Ovary (tissue), 9 donors: Measurements from ENCODE around the gene ZNF214. TPM values are rescaled to one million over a fixed set of nuclear protein-coding genes. Genes with fewer than 3 reads are reported as not detected.
"Not testable (repeated sequence)": the region's sequence is repeated elsewhere in the genome, so short reads cannot be mapped to it uniquely, and the experiment has no call there.

Experiments
- DNase-seq, 5 donors: peaks; one replicate each; pipeline ENCODE4 v3.0.0-alpha.2; 2019 to 2020
- H3K27ac ChIP-seq, 2 donors: fragments of 200-600 bp; one replicate each; pipeline versions ENCODE4 v1.5.1 to v1.8.0; 2019 to 2022
- H3K27me3 ChIP-seq: fragments of 200-600 bp; one replicate; pipeline ENCODE4 v1.8.0; 2022
- H3K36me3 ChIP-seq: fragments of 200-600 bp; sonication (generic); one replicate; pipeline ENCODE4 v1.5.1; 2019
- H3K4me1 ChIP-seq: one replicate; pipeline ENCODE4 v1.8.1; 2013; ENCODE audit warnings: mild to moderate bottlenecking, moderate library complexity; ENCODE audit not compliant: insufficient read depth
- H3K4me3 ChIP-seq: fragments of 200-600 bp; sonication (generic); one replicate; pipeline ENCODE4 v1.5.1; 2017
- H3K9me3 ChIP-seq, 2 donors: fragments of 200-600 bp in 1 of 2; sonication (generic) in 1 of 2; one replicate each; pipeline versions ENCODE4 v1.5.1 to v1.8.1; 2013 to 2019; ENCODE audit warnings: mild to moderate bottlenecking in 1 of 2, moderate library complexity in 1 of 2
- CTCF ChIP-seq, 3 donors: fragments of 450-650 bp in 2 of 3; fragments of 200-600 bp in 1 of 3; IDR thresholded peaks; one replicate each; pipeline versions ENCODE4 v1.5.1 to v1.8.0; 2016 to 2022; ENCODE audit warnings: antibody characterized with exemption in 3 of 3, mild to moderate bottlenecking in 1 of 3
- EP300 ChIP-seq: sonication (generic); formaldehyde crosslinking; IDR thresholded peaks from one replicate; pipeline ENCODE4 v1.6.1; 2017; ENCODE audit warnings: antibody characterized with exemption
- POLR2A ChIP-seq: fragments of 450-650 bp; IDR thresholded peaks from one replicate; pipeline ENCODE4 v1.6.1; 2017; ENCODE audit warnings: antibody characterized with exemption, mild to moderate bottlenecking, moderate library complexity
- WGBS, 3 donors: extraction: QIAGEN DNeasy Blood & Tissue Kit in 1 of 3; methylation state at CpG; one replicate each; pipeline versions ENCODE4 v1.1.5 to v1.1.7; 2013 to 2017; 5-methylcytosine and 5-hydroxymethylcytosine counted together
- intact Hi-C, 4 donors: fragments of 100-400 bp; cut with DNase I; formaldehyde crosslinking; loops; one replicate each; pipeline versions ENCODE4 v1.11.0 to v1.15.1; 2022 to 2023
- polyA plus RNA-seq, 2 donors: library from polyadenylated mRNA; stranded (reverse); fragments of 200-250 nt in 1 of 2; fragments of 350-450 nt in 1 of 2; fragmentation: Illumina TruSeq in 1 of 2; extraction: RNeasy Lipid Tissue Mini Kit (QIAGEN cat#74804) in 1 of 2; gene quantifications; one replicate each; pipeline ENCODE4 v1.2.3, GENCODE V29; 2013 to 2014
- total RNA-seq, 7 donors: library from RNA; depleted of rRNA in 2 of 7; stranded (reverse); fragments of >200 nt in 2 of 7; fragmentation: NEBNext Ultra II Directional in 3 of 7; extraction: Animal tissue kit (Norgen Biotek cat#: 25700) in 3 of 7; gene quantifications; one replicate each; pipeline versions ENCODE4 v1.1.0 to v1.2.4, GENCODE V29; 2016 to 2023
- donor health status: DM: no; HTN: no; CAD: no; lungs with moderate emphysema.
- donor health status: DM: no; HTN: no; CAD: no.
- donor health status: Bipolar disorder and iron deficiency.
- donor health status: DM: yes; HTN: yes; CAD: no.
- donor health status: DM: no; HTN: no; CAD: no.
- donor health status: DM: yes; HTN: yes; CAD: no.

The ZNF214 gene
- total and polyA plus RNA-seq, 9 donors: 3.2 to 6.8 (median 6.2) TPM

- Histone ChIP-seq H3K4me1 (no peaks in the 10 kb centered on the region), H3K27ac (no peak overlapping the region), H3K9me3 (no peaks in the 10 kb centered on the region), H3K36me3 (no peaks in the 10 kb centered on the region), H3K4me3 (no peak overlapping the region), H3K27me3 (no peaks in the 10 kb centered on the region)
- TF ChIP-seq CTCF (IDR thresholded peaks at IDR 0.05): no peak
- TF ChIP-seq POLR2A: no peak
- TF ChIP-seq EP300: no peak
- intact Hi-C loops: no loop called here
- no peak for DNase-seq
- 47 to 70% (median 58%) methylated on average over 1 of the region's 1 CpG for WGBS, 3 donors
Observed at GRCh38 chr11:6986487-6986886, 33.7 kb downstream of the ZNF214 start.

- 55 to 71% (median 58%) methylated on average over 2 of the region's 2 CpGs for WGBS, 3 donors
- Histone ChIP-seq H3K27me3 (no peaks in the 10 kb centered on the region), H3K27ac (no peak overlapping the region), H3K4me1 (no peaks in the 10 kb centered on the region), H3K9me3 (no peaks in the 10 kb centered on the region), H3K36me3 (no peaks in the 10 kb centered on the region), H3K4me3 (no peak overlapping the region)
- no peak for DNase-seq
- TF ChIP-seq CTCF (IDR thresholded peaks at IDR 0.05) (no peak), POLR2A (no peak)
- intact Hi-C loops: no loop called here
Observed at GRCh38 chr11:6979365-6979764, 40.8 kb downstream of the ZNF214 start.

- intact Hi-C loops, H3K36me3 ChIP-seq, DNase-seq, H3K27me3 ChIP-seq, H3K27ac ChIP-seq, H3K4me1 ChIP-seq, H3K9me3 ChIP-seq, H3K4me3 ChIP-seq: not testable (repeated sequence)
- WGBS, 3 donors: 37 to 49% (median 45%) methylated on average over 4 of the region's 4 CpGs
Observed at GRCh38 chr11:6969854-6970253, 50.3 kb downstream of the ZNF214 start.

DNA sequence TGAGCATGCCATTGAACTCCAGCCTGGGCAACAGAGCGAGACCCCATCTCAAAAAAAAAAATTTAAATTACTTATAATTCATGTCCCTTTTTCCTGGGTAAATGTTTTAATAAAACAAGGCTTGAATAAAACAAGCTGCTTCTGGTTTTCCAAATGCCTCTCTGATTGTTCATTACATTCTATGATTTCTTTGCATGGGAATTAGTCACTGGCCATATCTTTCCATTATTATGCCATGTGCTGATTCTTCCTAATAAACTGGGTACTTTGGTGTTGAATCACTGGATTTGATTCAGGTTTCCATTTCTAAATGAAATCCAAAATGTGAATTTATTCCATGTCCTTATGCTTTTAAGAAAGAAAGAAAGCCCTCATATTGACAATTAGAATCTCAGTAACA lies 51.3 kb downstream of the ZNF214 start:
- no peaks in the 10 kb centered on the region for H3K9me3 ChIP-seq
- H3K27me3 ChIP-seq: no peaks in the 10 kb centered on the region
- H3K36me3 ChIP-seq: no peaks in the 10 kb centered on the region
- H3K27ac ChIP-seq: no peak overlapping the region
- no peak for TF ChIP-seq CTCF (IDR thresholded peaks at IDR 0.05)
- no peak for TF ChIP-seq EP300
- TF ChIP-seq POLR2A: no peak
- no peak overlapping the region for H3K4me3 ChIP-seq
- H3K4me1 ChIP-seq: no peaks in the 10 kb centered on the region
- 93 to 97% (median 94%) methylated on average over 1 of the region's 1 CpG for WGBS, 3 donors
- intact Hi-C loops: no loop called here
- no peak for DNase-seq

- Histone ChIP-seq H3K4me3 (no peak overlapping the region), H3K27me3 (no peaks in the 10 kb centered on the region), H3K36me3 (no peaks in the 10 kb centered on the region), H3K27ac (no peak overlapping the region), H3K9me3 (no peaks in the 10 kb centered on the region), H3K4me1 (no peaks in the 10 kb centered on the region)
- DNase-seq: no peak
- intact Hi-C loops: no loop called here
- TF ChIP-seq CTCF (IDR thresholded peaks at IDR 0.05) (no peak), POLR2A (no peak), EP300 (no peak)
- 80 to 95% (median 91%) methylated on average over 1 of the region's 1 CpG for WGBS, 3 donors
Observed at GRCh38 chr11:6962673-6963072, 57.5 kb downstream of the ZNF214 start.
